ENCODE measurements around the gene MPZL2. TPM values are rescaled to one million over a fixed set of nuclear protein-coding genes. Genes with fewer than 3 reads are reported as not detected.

MPZL2 gene
- total RNA-seq, 2 donors from 2014 or later: 19.7 to 48.5 TPM

- H3K27me3 ChIP-seq: no peaks in the 10 kb centered on the region
- intact Hi-C loops (cut with DNase I): no loop called here
- peaks cover 12% of the 10 kb centered on the region for H3K4me1 ChIP-seq
- H3K4me3 ChIP-seq: no peak overlapping the region
- WGBS, 2 donors: 69 to 70% methylated on average over 5 of the region's 5 CpGs
- no peaks in the 10 kb centered on the region for H3K36me3 ChIP-seq (replicated peaks in 1 of 2; ENCODE audit: insufficient read depth in 1 of 2, low read depth in 2 of 2)
- H3K27ac ChIP-seq: no peak overlapping the region
- ATAC-seq (no peak), DNase-seq (no peak)
- H3K9me3 ChIP-seq: no peaks in the 10 kb centered on the region
- TF ChIP-seq POLR2A (IDR thresholded peaks at IDR 0.05) (no peak), CTCF (IDR thresholded peaks at IDR 0.05) (no peak)
Observed at GRCh38 chr11:118295199-118295598, 31.1 kb upstream of the MPZL2 start.

GRCh38 chr11:118294053-118294452, 30.0 kb upstream of the MPZL2 start:
- intact Hi-C loops (cut with DNase I): no loop called here
- TF ChIP-seq POLR2A (IDR thresholded peaks at IDR 0.05) (no peak), CTCF (IDR thresholded peaks at IDR 0.05) (no peak)
- Histone ChIP-seq H3K4me1 (peaks cover 12% of the 10 kb centered on the region), H3K27me3 (no peaks in the 10 kb centered on the region), H3K9me3 (no peaks in the 10 kb centered on the region), H3K27ac (no peak overlapping the region), H3K36me3 (replicated peaks in 1 of 2; ENCODE audit: insufficient read depth in 1 of 2, low read depth in 2 of 2) (no peaks in the 10 kb centered on the region), H3K4me3 (no peak overlapping the region)
- DNase-seq (no peak), ATAC-seq (no peak)
- 86% methylated on average over 2 of the region's 2 CpGs for WGBS, 2 donors

- Histone ChIP-seq H3K9me3 (no peaks in the 10 kb centered on the region), H3K27ac (no peak overlapping the region), H3K36me3 (replicated peaks in 1 of 2; ENCODE audit: insufficient read depth in 1 of 2, low read depth in 2 of 2) (no peaks in the 10 kb centered on the region), H3K4me3 (no peak overlapping the region), H3K4me1 (peaks cover 12% of the 10 kb centered on the region), H3K27me3 (no peaks in the 10 kb centered on the region)
- intact Hi-C loops (cut with DNase I): no loop called here
- DNase-seq (no peak), ATAC-seq (no peak)
- no peak for TF ChIP-seq CTCF (IDR thresholded peaks at IDR 0.05)
- no peak for TF ChIP-seq POLR2A (IDR thresholded peaks at IDR 0.05)
- 45 to 53% methylated on average over 9 of the region's 9 CpGs for WGBS, 2 donors
Observed at GRCh38 chr11:118291477-118292135, 27.5 kb upstream of the MPZL2 start.

GRCh38 chr11:118290923-118291322, 26.8 kb upstream of the MPZL2 start:
- Histone ChIP-seq H3K4me3 (no peak overlapping the region), H3K36me3 (replicated peaks in 1 of 2; ENCODE audit: insufficient read depth in 1 of 2, low read depth in 2 of 2) (no peaks in the 10 kb centered on the region), H3K9me3 (no peaks in the 10 kb centered on the region), H3K27me3 (no peaks in the 10 kb centered on the region), H3K4me1 (peaks cover 6% of the 10 kb centered on the region), H3K27ac (no peak overlapping the region)
- TF ChIP-seq CTCF (IDR thresholded peaks at IDR 0.05) (peak; percentile 29 to 87 (median 76)), POLR2A (IDR thresholded peaks at IDR 0.05) (no peak)
- WGBS, 2 donors: 4 to 13% methylated on average over 6 to 9 of the region's 9 CpGs
- DNase-seq (peak; percentile 56 to 73 (median 63)), ATAC-seq (peak; percentile 88)
- intact Hi-C loops (cut with DNase I): no loop called here

GRCh38 chr11:118289401-118289800, 25.3 kb upstream of the MPZL2 start:
- Histone ChIP-seq H3K4me3 (no peak overlapping the region), H3K9me3 (no peaks in the 10 kb centered on the region), H3K36me3 (replicated peaks in 1 of 2; ENCODE audit: insufficient read depth in 1 of 2, low read depth in 2 of 2) (no peaks in the 10 kb centered on the region), H3K27me3 (no peaks in the 10 kb centered on the region), H3K27ac (no peak overlapping the region), H3K4me1 (no peaks in the 10 kb centered on the region)
- TF ChIP-seq POLR2A (IDR thresholded peaks at IDR 0.05): no peak
- TF ChIP-seq CTCF (IDR thresholded peaks at IDR 0.05): no peak
- no peak for ATAC-seq
- DNase-seq: no peak
- intact Hi-C loops (cut with DNase I): loop anchor here (5.0 kb wide), 2 partner anchors 87 to 142 kb away; no protein-coding TSS in a partner anchor
